ENCODE data around the gene LY6G6F.

Gene LY6G6F

GRCh38 chr6:31723980-31724691, 17.5 kb downstream of the LY6G6F start:
- DNase-seq (ENCODE audit: low read depth in 2 of 2) = no peak

- no peak for DNase-seq (ENCODE audit: low read depth in 2 of 2)
These were observed 19.1 kb downstream of the LY6G6F start for GRCh38 chr6:31725502-31726350.

GRCh38 chr6:31727034-31727716, 20.5 kb downstream of the LY6G6F start:
- DNase-seq (ENCODE audit: low read depth in 2 of 2) = no peak

- no peak for DNase-seq (ENCODE audit: low read depth in 2 of 2)
These were observed 21.3 kb downstream of the LY6G6F start for GRCh38 chr6:31727717-31728671.

- no peak for DNase-seq (ENCODE audit: low read depth in 2 of 2)
These were observed 22.3 kb downstream of the LY6G6F start, which contains the start of gene DDAH2 for GRCh38 chr6:31728767-31729514. TSS of gene DDAH2 (minus strand) at chr6:31729299. CDS start at chr6:31729161, 138 bp downstream.

- DNase-seq (ENCODE audit: low read depth in 2 of 2) = peak; percentile 59 to 60
These were observed 22.9 kb downstream of the LY6G6F start for GRCh38 chr6:31729515-31729978.

GRCh38 chr6:31729979-31730630, 23.4 kb downstream of the LY6G6F start:
- DNase-seq (ENCODE audit: low read depth in 2 of 2) = peak; percentile 54 to 62

GRCh38 chr6:31730631-31731086, 24.0 kb downstream of the LY6G6F start:
- no peak for DNase-seq (ENCODE audit: low read depth in 2 of 2)

- DNase-seq (ENCODE audit: low read depth in 2 of 2) = no peak
These were observed 25.4 kb downstream of the LY6G6F start for GRCh38 chr6:31732029-31732428.

GRCh38 chr6:31733734-31734133, 27.1 kb downstream of the LY6G6F start:
- DNase-seq (ENCODE audit: low read depth in 2 of 2) = no peak

GRCh38 chr6:31734247-31734820, 27.7 kb downstream of the LY6G6F start:
- DNase-seq (ENCODE audit: low read depth in 2 of 2) = no peak

- peak; percentile 44 to 47 for DNase-seq (ENCODE audit: low read depth in 2 of 2)
These were observed 28.2 kb downstream of the LY6G6F start for GRCh38 chr6:31734821-31735406.

GRCh38 chr6:31736021-31736767, 29.5 kb downstream of the LY6G6F start, which contains the start of gene CLIC1:
TSS of gene CLIC1 (minus strand) at chr6:31736530. CDS start at chr6:31736300, 230 bp downstream.
- peak; percentile 70 to 78 for DNase-seq (ENCODE audit: low read depth in 2 of 2)

- DNase-seq (ENCODE audit: low read depth in 2 of 2) = no peak
These were observed 30.2 kb downstream of the LY6G6F start for GRCh38 chr6:31736768-31737314.

GRCh38 chr6:31737315-31737990, 30.8 kb downstream of the LY6G6F start:
- no peak for DNase-seq (ENCODE audit: low read depth in 2 of 2)

- DNase-seq (ENCODE audit: low read depth in 2 of 2) = peak; percentile 41 to 53
These were observed 31.6 kb downstream of the LY6G6F start for GRCh38 chr6:31737991-31738979.
